ENCODE data around the gene DTWD1. TPM values are rescaled to one million over a fixed set of nuclear protein-coding genes. Genes with fewer than 3 reads are reported as not detected.

Gene DTWD1
- total RNA-seq, 1 experiment from 2014 or later = 24.5 TPM

GRCh38 chr15:49645277-49645676 lies 24.4 kb downstream of the DTWD1 start:
- Histone ChIP-seq H2AFZ (no peak overlapping the region), H3K4me3 (no peak overlapping the region), H3K4me2 (no peak overlapping the region), H3F3A (ENCODE audit: insufficient read depth, low read depth) (no peaks in the 10 kb centered on the region), H3K27ac (no peak overlapping the region), H3K36me3 (ENCODE audit: low read depth) (no peaks in the 10 kb centered on the region), H3K9me2 (ENCODE audit: insufficient read depth) (no peaks in the 10 kb centered on the region), H3K4me1 (replicated peaks; ENCODE audit: insufficient read depth) (no peaks in the 10 kb centered on the region), H3K79me2 (ENCODE audit: low read depth) (no peaks in the 10 kb centered on the region), H3K27me3 (ENCODE audit: insufficient read depth, low read depth) (no peaks in the 10 kb centered on the region), H3K9me3 (ENCODE audit: insufficient read depth, low read depth) (no peaks in the 10 kb centered on the region), H4K20me1 (ENCODE audit: insufficient read depth) (no peaks in the 10 kb centered on the region)
- DNase-seq = no peak
- CTCF ChIA-PET = no interaction called here
- intact Hi-C loops (cut with micrococcal nuclease; ENCODE audit: unreplicated experiment) = no loop called here
- no TSS peak for BruUV-seq (replicated peaks)
- TF ChIP-seq, protein P1, sequence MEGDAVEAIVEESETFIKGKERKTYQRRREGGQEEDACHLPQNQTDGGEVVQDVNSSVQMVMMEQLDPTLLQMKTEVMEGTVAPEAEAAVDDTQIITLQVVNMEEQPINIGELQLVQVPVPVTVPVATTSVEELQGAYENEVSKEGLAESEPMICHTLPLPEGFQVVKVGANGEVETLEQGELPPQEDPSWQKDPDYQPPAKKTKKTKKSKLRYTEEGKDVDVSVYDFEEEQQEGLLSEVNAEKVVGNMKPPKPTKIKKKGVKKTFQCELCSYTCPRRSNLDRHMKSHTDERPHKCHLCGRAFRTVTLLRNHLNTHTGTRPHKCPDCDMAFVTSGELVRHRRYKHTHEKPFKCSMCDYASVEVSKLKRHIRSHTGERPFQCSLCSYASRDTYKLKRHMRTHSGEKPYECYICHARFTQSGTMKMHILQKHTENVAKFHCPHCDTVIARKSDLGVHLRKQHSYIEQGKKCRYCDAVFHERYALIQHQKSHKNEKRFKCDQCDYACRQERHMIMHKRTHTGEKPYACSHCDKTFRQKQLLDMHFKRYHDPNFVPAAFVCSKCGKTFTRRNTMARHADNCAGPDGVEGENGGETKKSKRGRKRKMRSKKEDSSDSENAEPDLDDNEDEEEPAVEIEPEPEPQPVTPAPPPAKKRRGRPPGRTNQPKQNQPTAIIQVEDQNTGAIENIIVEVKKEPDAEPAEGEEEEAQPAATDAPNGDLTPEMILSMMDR (conservative IDR thresholded peaks at IDR 0.05) = no peak
- TF ChIP-seq EZH2 (IDR thresholded peaks at IDR 0.05; ENCODE audit: low read depth) = no peak
- POLR2A ChIA-PET (ENCODE audit: unreplicated experiment) = no interaction called here

- ChIA-PET CTCF (no interaction called here), POLR2A (ENCODE audit: unreplicated experiment) (no interaction called here)
- no peak overlapping the region for H3K4me3 ChIP-seq
- intact Hi-C loops (cut with micrococcal nuclease; ENCODE audit: unreplicated experiment) = no loop called here
- BruUV-seq (replicated peaks) = no TSS peak
- no peak overlapping the region for H3K4me2 ChIP-seq
- H3K36me3 ChIP-seq (ENCODE audit: low read depth) = no peaks in the 10 kb centered on the region
- no peak overlapping the region for H3K27ac ChIP-seq
- H3K79me2 ChIP-seq (ENCODE audit: low read depth) = no peaks in the 10 kb centered on the region
- H3F3A ChIP-seq (ENCODE audit: insufficient read depth, low read depth) = no peaks in the 10 kb centered on the region
- H3K9me2 ChIP-seq (ENCODE audit: insufficient read depth) = no peaks in the 10 kb centered on the region
- H3K4me1 ChIP-seq (replicated peaks; ENCODE audit: insufficient read depth) = no peaks in the 10 kb centered on the region
- no peaks in the 10 kb centered on the region for H4K20me1 ChIP-seq (ENCODE audit: insufficient read depth)
- no peaks in the 10 kb centered on the region for H3K27me3 ChIP-seq (ENCODE audit: insufficient read depth, low read depth)
- no peaks in the 10 kb centered on the region for H3K9me3 ChIP-seq (ENCODE audit: insufficient read depth, low read depth)
- TF ChIP-seq, protein P1 (conservative IDR thresholded peaks at IDR 0.05) = no peak
- TF ChIP-seq EZH2 (IDR thresholded peaks at IDR 0.05; ENCODE audit: low read depth) = no peak
- peak in 1 of 2 experiments; percentile 33 for DNase-seq
- no peak overlapping the region for H2AFZ ChIP-seq
Observed at GRCh38 chr15:49645941-49646340, 25.1 kb downstream of the DTWD1 start.

GRCh38 chr15:49646891-49647290 lies 26.0 kb downstream of the DTWD1 start:
- no peak overlapping the region for H3K27ac ChIP-seq
- ChIA-PET CTCF (no interaction called here), POLR2A (ENCODE audit: unreplicated experiment) (no interaction called here)
- DNase-seq = no peak
- no peaks in the 10 kb centered on the region for H3K36me3 ChIP-seq (ENCODE audit: low read depth)
- TF ChIP-seq EZH2 (IDR thresholded peaks at IDR 0.05; ENCODE audit: low read depth) = no peak
- TF ChIP-seq, protein P1 (conservative IDR thresholded peaks at IDR 0.05) = no peak
- H3K4me1 ChIP-seq (replicated peaks; ENCODE audit: insufficient read depth) = no peaks in the 10 kb centered on the region
- no peaks in the 10 kb centered on the region for H3K9me2 ChIP-seq (ENCODE audit: insufficient read depth)
- H4K20me1 ChIP-seq (ENCODE audit: insufficient read depth) = no peaks in the 10 kb centered on the region
- H3F3A ChIP-seq (ENCODE audit: insufficient read depth, low read depth) = no peaks in the 10 kb centered on the region
- no peaks in the 10 kb centered on the region for H3K9me3 ChIP-seq (ENCODE audit: insufficient read depth, low read depth)
- no peaks in the 10 kb centered on the region for H3K79me2 ChIP-seq (ENCODE audit: low read depth)
- no peak overlapping the region for H3K4me2 ChIP-seq
- no peaks in the 10 kb centered on the region for H3K27me3 ChIP-seq (ENCODE audit: insufficient read depth, low read depth)
- no TSS peak for BruUV-seq (replicated peaks)
- no peak overlapping the region for H3K4me3 ChIP-seq
- H2AFZ ChIP-seq = no peak overlapping the region
- intact Hi-C loops (cut with micrococcal nuclease; ENCODE audit: unreplicated experiment) = no loop called here
